GDM1 (cell line): ENCODE measurements around the gene DMC1.

ENCODE experiments used
- DNase-seq: peaks from one replicate; lab custom pipeline; 2025; lab: John Stamatoyannopoulos, UW

Gene DMC1

DNA sequence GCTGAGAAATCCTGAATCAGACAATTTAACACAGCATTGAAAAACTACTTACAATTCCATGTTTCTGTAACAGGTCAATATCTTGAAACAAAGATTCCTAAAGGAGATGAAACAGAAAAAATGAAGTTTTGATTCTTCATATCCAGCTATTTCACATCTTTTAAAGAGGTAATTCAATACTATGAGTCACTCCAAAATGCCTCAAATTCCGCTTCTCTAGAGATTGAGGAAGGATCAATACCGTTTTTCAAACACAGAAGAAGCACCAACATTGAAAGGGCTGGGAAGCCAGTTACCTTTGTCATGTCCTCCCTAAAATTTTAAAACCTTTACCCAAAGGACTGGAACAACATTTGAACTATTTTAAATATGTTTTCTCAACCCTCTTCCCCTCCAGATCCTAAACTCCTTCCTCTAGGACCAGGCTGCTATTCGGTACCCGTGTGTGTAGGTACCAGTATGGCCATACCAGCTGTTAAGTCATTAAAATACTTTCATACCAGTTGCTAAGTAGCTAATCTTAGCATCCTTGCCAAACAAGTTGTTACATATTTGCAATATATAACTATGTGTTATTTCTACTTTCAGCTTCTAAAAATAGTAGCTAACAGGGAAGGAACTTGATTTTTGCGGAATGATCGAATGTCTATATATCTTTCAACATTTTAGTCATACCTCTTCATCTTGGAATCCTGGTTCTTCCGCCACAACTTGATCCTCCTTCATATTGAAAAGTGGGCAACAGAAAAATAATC, 2.3 kb downstream of the DMC1 start:
- no peak for DNase-seq

DNA sequence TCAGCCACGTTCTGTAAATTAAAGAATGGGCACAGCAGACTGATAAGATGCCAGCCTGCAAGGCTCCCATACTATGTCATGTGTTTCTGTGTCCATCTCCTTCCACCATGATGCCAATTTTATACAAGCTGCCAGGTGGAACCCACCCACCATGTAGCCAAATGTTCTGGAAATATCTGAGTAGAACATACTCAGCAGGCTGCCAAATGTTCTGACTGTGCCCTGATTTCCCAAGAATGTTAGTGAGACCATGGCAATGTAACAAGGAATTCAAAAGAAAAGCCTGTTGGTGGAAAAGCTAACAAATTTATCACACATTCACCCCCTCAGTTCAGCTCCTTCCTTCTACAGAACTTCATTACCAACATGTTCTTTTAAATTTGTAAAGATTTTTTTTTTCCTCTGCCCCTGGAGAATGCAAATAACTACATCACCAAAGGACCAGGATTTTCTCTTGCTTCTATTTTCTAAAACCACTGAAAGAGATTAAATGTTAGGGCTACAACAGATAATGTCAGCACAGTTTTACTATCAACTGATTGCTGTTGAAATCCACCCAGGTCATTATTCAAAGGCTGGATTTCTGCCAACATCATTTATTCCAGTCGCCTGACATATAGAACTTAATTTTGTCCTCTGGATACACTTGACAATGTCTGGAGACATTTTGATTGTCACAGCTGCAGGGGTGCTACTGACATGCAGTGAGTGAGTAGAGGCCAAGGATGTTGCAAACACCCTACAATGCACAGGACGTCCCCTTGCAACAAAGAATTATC, 3.1 kb downstream of the DMC1 start:
- no peak for DNase-seq

DNA sequence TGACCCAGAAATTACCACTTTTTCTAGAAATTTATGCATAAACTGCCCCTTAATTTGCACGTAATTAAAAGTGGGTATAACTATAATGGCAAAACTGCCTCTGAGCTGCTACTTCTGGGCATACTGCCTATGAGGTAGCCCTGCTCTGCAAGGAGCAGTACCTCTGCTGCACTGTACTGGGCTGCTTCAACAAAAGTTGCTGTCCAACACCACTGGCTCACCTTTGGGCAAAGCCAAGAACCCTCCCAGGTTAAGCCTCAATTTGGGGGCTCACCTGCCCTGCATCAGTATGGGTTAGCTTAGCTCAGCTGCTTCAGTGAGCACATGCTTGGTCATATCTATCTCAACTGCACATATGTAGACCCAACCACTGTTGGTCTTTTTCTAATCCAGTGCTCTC, 4.5 kb downstream of the DMC1 start:
- no peak for DNase-seq

DNA sequence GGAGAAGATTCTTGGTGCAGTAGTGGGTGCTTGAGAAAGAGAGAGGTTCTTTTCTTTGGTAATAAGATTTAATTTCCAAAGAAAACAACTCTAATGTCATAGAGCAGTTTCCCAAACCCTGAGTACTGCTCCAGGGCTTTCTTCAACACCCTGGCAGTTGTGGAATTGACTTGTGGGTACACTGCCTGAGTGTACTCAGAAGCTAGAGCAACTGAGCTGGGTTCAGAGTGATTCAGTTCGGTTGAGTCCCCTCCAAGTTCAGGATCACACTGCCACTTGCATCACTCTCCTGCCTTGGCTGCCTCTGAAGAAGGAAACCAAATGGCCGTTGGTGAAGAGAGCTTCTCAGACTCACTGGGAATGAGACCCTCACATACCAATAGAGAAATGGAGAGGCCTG, 5.3 kb downstream of the DMC1 start:
- no peak for DNase-seq

DNA sequence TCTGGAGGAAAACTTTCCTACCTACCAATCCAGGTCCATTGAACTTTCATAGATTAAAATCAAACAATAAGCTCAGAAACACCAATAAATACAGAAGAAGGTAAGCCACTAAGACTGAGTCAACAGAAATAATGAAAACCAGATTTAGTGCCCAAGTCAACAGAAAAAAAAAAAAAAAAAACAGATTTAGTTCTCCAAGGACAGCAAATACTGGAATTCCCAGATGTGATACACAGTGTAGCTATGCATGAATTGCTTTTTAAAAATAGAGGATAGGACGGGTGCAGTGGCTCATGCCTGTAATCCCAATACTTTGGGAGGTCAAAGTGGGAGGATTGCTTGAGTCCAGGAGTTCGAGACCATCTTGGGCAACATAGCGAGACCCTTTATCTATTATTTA, 15.7 kb downstream of the DMC1 start:
- DNase-seq = no peak

- DNase-seq = no peak
Measured at GRCh38 chr22:38549101-38549894, 20.7 kb downstream of the DMC1 start.

DNA sequence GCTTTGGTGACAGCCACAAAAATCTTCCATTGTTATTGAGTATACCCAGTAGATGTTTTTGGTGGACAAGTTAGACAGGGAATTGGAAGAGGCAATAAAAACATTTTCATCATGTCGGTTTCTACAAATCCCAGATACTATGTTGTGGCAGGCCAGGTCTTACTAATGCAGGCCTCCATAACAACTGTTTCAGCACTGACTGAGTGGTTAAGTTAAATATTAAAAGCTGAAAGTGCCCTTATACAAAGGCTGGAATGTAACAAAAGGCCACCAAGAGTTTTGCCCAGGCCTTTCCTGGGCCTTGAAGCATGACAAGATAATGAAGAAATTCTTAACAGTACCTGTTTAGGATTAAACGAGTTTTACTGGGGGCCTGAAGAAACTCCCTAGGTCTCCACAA, 29.3 kb downstream of the DMC1 start:
- DNase-seq = no peak

DNA sequence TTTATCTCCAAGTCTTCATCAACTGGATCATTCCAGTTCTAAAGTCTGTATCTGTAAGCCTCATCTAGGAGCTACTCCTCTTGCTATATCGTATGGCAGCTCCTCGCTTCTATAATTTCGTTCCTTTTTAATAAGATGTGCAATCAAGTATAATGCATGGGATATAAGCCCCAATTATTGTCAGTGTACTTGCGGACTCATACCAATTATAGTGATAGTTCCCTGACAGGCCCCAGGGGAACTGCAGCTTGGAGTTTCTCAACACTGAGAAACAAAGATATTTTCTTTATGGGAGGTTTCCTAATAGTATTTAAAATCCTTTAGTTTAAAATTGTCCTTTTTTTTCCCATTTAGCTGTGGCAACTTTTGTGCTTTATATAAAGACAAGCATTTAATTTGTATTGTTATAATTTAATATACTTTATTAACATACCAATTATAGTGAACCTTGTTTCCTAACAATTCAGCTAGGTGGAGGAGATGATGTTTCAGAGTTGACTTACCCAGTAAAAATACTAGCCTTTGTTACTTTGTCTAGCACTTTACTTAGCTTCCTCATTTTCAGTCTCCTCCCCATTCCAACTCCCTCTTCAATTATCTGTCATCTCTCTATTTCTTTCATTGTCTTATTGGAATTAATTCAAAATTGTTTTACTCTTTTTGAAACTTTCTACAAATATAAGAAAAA, 38.6 kb downstream of the DMC1 start:
- no peak for DNase-seq

DNA sequence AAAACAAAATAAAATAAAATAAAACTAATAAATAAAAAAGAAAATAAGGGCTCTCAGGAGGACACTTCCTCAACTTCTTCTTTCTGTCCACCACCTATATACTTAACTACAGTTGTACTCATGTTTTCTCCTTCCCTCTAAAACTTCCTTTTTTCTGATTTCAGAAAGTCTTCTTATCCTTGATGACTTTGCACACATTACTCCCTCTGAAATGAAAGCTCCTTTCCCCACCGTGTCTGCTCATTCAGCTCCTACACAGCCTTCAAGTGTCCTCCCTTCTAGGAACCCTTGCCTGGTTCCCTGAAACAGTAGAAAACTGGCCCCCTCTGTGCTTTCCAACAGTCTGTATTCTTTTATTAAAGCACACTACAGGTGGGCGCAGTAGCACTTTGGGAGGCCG, 45.6 kb downstream of the DMC1 start:
- no peak for DNase-seq

- no peak for DNase-seq
Measured at GRCh38 chr22:38523479-38523878, 46.5 kb downstream of the DMC1 start.

DNA sequence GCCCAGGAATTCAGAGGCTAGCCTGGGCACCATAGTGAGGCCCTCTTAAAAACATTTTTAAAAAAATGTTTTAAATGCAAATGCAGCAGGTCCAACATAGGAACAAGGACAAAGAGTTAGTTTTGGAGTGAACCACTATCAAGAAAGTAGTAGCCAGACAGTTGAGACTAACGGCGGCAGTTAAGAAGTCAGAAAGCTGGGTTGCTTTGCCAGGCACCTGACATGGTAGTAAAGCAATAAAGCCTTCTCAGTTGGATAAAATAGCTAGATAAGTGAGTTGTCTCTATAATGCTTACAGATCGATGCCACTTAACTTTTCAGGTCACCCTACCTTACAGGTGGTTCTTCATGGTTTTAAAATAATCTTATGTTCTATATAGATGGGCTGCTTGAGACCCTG, 47.0 kb downstream of the DMC1 start:
- no peak for DNase-seq

DNA sequence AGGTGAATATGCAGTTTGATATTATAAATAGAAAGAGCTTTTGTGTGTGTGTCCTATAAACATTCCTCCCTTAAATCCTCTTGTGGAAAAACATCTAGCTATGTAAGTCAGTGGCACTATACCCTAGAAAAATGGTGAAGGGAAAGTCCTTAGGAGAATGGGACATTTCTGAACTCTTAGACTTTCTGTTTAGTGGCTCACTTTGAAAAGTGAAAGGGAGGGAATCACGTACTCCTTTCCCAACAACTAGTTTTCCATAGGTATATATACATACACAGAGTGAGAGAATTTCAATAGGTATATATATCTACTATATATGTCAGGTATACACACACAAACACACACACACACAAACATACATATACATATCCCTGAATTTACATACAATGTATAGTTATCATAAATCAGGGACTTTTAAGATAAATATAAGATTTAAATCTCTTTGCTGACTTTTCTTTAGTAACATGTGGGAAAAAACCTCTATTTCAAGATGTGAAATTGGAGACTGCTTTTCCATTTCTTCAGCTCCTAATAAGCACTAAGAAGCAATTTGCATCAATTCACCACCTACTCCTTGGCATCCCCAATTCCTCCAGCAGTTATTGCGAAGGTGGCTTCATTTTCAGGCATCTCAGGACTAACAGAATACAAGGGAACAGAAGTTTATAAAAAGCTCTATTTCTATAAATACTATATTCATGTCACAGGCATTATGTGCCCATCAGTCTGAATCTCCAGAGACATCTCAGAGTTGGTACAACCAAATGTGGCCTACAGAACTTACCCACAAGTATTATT, 50.3 kb downstream of the DMC1 start:
- DNase-seq = no peak

DNA sequence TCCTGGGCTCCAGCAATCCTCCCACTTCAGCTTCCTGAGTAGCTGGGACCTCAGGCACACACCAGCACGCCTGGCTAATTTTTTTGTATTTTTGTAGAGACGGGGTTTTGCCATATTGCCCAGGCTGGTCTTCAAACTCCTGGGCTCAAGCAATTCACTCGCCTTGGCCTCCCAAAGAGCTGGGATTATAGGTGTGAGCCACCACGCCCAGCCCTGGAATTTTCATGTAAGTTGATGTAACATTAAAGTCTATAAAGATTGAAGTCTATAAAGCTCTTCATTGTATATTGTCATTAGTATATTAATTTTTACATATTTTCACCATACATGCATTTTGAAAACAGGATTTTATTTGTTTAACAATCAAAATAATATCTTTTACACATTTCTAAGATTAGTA, 51.4 kb downstream of the DMC1 start:
- DNase-seq = no peak

DNA sequence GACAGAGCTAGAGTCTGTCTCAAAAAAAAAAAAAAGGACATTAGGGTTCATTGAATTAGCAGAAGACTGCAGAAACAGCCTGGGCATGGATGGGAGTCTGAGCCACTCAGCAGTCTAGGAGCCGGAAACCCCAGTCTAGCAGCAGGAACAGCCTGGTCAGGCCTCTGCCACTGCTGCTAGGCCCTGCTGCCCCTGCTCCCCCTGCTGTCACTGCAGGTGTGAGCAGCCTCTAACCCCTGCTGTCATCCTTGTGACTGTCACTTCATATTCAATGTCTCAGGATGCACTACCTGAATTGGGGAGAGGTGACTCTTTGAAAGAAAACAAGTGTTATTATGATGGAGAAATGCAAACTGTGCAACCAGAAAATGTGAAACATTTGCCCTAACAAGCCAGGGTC, 56.9 kb downstream of the DMC1 start:
- no peak for DNase-seq

DNA sequence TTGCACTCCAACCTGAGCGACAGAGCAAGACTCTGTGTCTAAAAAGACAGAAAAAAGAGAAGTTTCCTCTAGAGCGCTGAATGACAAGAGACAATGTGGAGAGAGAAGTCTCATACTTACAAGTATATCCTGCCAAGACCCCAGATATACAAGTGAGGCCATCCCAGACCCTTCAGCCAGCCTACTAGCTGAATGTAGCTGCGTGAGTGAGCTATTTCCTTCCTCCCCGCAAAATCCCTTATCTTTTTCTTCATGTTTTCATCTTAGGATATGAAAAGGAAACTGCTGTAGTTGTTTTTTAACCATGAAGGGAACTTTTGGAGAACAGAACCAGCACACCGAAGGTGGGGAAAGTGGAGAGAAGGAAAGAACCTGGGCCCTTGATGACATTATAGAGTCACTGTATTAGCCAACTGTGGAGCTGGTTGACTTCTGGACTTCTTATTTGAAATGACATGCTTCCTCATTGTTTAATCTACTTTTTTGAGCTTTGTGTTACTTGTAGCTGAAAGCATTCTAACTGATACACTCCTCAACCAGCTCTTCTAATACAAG, 59.5 kb downstream of the DMC1 start:
- peak; percentile 30 for DNase-seq

DNA sequence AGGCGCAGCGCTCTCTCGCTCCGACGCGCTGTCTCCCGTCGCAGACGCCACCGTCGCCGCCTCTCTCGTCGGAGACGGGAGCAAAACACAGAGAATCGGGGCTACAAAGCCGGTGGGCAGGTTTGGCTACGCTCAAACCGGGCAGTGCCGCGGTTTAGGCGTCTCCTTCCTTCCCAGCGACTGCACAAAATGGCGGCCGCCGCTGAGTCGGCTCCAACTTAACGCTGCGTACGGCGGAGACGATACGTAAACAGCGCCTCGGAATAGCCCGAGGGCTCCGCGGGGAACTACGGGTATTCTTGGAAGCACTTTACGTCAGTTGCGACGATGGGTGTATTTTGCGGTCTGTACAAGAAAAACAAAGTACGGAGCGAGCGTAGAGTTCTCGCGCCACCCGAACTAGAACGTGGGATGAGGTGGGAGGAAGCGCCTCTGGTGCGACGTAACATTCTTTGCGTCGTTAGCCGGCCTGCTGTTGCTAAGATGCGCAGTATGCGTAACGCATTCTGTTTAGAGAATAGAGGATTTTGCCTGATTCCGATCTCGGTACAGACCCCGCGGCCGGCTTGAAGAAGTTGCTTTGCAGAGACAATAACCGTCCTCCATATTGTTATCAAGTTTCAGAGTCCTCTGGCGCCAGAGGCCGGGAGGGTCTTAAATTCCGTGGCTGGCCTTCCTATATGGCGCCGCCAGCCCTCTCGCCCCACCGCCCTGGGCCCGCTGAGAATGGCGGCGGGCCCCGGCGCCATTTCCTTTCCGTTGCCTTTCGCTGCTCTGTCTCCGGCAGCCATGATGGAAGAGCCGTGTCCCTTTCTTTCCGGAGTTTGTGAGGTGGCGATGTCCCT, 63.6 kb downstream of the DMC1 start, which contains the start of gene DDX17:
TSS of gene DDX17 (minus strand) at position 194 of the 845 bp plus-strand sequence.
- peak; percentile 90 for DNase-seq

GRCh38 chr22:38505541-38506117, 64.4 kb downstream of the DMC1 start:
- DNase-seq = no peak

GRCh38 chr22:38504731-38505540, 65.0 kb downstream of the DMC1 start:
- DNase-seq = no peak

DNA sequence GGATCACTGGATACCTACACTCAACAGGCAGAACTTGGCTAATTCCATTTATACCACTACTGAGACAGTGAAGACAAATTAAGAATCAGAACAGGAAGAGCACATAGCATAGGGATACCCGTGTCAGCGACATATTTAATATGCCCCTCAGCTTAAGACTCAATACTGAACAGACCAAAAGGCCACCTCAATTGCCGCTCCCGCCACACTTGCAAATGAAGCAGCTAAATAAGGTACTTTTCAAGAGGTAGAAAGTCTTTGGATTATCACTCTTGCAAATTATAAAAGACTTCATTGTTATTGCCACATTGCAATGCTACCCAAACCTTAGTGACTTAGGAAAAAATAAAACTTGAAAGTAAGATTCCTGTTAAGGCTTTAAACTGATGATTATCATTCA, 67.0 kb downstream of the DMC1 start:
- DNase-seq = no peak
